ENCODE results near the gene CTSZ. TPM values are rescaled to one million over a fixed set of nuclear protein-coding genes. Genes with fewer than 3 reads are reported as not detected.

Gene CTSZ
- total RNA-seq, 1 donor from 2014 or later, result 61.4 TPM

DNA sequence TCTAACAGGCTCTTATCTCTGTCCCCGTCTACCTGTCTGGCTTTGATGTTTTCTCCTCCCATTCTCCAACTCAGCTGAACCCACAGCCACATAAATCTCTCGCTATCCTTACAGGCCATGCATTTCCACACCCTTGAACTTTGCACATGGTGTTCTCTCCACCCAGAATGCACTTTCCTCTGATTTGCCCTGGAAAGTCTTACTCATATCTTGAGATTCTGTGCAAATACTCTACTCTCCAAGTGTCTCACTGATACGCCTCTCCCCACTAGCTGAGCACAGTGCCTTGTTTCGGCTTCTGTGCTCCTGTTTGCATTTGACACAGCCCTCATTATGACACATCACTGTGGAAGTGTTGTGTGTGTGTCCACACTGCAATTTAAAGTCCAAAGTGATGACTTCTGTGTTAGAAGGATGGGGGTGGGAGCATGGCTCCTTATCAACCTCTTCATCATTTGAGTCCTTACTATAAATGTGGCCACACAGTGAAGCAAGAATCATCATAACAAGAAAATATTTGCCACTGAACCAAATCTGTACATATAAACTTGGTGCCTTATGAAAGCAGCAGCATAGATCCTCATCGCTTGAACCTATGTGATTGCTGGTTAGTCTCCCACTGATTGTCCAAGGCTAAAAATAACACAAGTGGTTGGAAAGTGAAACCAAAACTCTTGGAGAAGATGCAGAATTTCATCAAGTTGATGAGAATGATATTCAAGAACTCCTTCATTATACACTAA, 41.1 kb upstream of the CTSZ start:
- H3K27ac Mint-ChIP-seq, result no peak overlapping the region
- no peaks in the 10 kb centered on the region for H3K9me3 Mint-ChIP-seq (ENCODE audit: low read depth)
- peaks cover 11% of the 10 kb centered on the region for H3K4me1 Mint-ChIP-seq (ENCODE audit: low read depth)
- H3K36me3 Mint-ChIP-seq (ENCODE audit: insufficient read depth), result no peaks in the 10 kb centered on the region
- no peak for DNase-seq (ENCODE audit: low spot score, unreplicated experiment)
- TF ChIP-seq, protein P1, sequence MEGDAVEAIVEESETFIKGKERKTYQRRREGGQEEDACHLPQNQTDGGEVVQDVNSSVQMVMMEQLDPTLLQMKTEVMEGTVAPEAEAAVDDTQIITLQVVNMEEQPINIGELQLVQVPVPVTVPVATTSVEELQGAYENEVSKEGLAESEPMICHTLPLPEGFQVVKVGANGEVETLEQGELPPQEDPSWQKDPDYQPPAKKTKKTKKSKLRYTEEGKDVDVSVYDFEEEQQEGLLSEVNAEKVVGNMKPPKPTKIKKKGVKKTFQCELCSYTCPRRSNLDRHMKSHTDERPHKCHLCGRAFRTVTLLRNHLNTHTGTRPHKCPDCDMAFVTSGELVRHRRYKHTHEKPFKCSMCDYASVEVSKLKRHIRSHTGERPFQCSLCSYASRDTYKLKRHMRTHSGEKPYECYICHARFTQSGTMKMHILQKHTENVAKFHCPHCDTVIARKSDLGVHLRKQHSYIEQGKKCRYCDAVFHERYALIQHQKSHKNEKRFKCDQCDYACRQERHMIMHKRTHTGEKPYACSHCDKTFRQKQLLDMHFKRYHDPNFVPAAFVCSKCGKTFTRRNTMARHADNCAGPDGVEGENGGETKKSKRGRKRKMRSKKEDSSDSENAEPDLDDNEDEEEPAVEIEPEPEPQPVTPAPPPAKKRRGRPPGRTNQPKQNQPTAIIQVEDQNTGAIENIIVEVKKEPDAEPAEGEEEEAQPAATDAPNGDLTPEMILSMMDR (IDR thresholded peaks at IDR 0.05; ENCODE audit: unreplicated experiment), result no peak
- no peak overlapping the region for H3K4me3 Mint-ChIP-seq (ENCODE audit: low read depth)
- peaks cover 7% of the 10 kb centered on the region for H3K27me3 Mint-ChIP-seq

DNA sequence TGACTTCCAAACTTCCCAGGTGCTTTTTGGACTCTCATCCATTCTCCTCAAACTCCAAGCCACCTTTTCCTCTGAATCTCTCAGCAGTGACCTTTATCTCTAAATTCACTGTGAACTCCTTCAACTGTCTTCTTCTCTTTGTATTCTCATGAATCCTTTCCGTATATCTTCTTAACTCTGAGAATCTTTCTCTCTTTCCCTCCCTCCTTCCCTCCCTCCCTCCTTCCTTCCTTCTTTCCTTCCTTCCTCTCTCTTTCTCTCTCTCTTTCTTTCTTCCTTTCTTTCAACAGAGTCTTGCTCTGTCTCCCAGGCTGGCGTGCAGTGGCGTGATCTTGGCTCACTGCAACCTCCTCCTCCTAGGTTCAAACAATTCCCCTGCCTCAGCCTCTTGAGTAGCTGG, 39.8 kb upstream of the CTSZ start:
- Mint-ChIP-seq H3K36me3 (ENCODE audit: insufficient read depth) (no peaks in the 10 kb centered on the region), H3K27ac (no peak overlapping the region), H3K9me3 (ENCODE audit: low read depth) (no peaks in the 10 kb centered on the region), H3K4me3 (ENCODE audit: low read depth) (no peak overlapping the region), H3K4me1 (ENCODE audit: low read depth) (peaks cover 8% of the 10 kb centered on the region), H3K27me3 (peaks cover 7% of the 10 kb centered on the region)
- TF ChIP-seq, protein P1 (IDR thresholded peaks at IDR 0.05; ENCODE audit: unreplicated experiment), result no peak
- no peak for DNase-seq (ENCODE audit: low spot score, unreplicated experiment)

DNA sequence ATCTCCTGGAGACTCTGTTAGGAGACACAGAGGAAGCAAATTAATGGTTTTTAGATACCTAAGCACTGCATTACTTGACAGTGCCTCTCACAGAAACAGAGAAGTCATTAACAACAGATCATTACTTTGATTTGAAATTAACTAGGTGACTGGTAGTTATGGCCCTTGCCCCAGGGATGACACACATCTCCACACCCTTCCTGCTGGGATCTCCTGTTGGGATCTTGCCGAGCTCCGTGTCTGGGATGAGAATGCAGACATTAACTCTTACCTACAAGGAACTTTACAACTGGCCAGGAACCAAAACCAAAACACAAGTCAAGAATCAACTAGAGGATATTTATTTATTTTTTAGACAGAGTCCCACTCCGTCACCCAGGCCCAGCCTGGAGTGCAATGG, 37.7 kb upstream of the CTSZ start:
- Mint-ChIP-seq H3K9me3 (ENCODE audit: low read depth) (no peaks in the 10 kb centered on the region), H3K36me3 (ENCODE audit: insufficient read depth) (peaks cover 3% of the 10 kb centered on the region), H3K27ac (no peak overlapping the region), H3K27me3 (peaks cover 7% of the 10 kb centered on the region), H3K4me3 (ENCODE audit: low read depth) (no peak overlapping the region), H3K4me1 (ENCODE audit: low read depth) (peaks cover 15% of the 10 kb centered on the region)
- no peak for DNase-seq (ENCODE audit: low spot score, unreplicated experiment)
- TF ChIP-seq, protein P1 (IDR thresholded peaks at IDR 0.05; ENCODE audit: unreplicated experiment), result no peak

DNA sequence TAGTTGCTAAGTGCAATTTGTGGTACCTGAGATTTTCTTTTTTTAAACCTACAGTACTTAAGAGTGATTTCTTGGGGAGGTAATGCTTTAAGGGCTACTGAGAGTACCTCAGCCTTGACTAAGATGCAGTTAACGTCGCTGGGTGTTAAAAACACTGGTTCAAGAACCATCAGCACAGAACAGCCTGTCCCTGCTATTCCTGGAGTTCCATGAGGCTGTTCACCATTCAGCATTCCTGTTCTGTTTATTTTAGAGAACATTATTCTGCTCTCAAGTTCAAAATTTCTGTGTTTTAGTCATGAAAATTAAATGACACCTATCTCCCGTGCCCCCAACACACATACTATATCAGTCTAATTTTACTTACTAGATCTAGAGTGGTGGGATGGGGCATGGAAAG, 37.2 kb upstream of the CTSZ start:
- H3K27ac Mint-ChIP-seq, result no peak overlapping the region
- peaks cover 16% of the 10 kb centered on the region for H3K4me1 Mint-ChIP-seq (ENCODE audit: low read depth)
- TF ChIP-seq, protein P1 (IDR thresholded peaks at IDR 0.05; ENCODE audit: unreplicated experiment), result no peak
- H3K9me3 Mint-ChIP-seq (ENCODE audit: low read depth), result no peaks in the 10 kb centered on the region
- DNase-seq (ENCODE audit: low spot score, unreplicated experiment), result no peak
- peaks cover 7% of the 10 kb centered on the region for H3K27me3 Mint-ChIP-seq
- peaks cover 3% of the 10 kb centered on the region for H3K36me3 Mint-ChIP-seq (ENCODE audit: insufficient read depth)
- no peak overlapping the region for H3K4me3 Mint-ChIP-seq (ENCODE audit: low read depth)

DNA sequence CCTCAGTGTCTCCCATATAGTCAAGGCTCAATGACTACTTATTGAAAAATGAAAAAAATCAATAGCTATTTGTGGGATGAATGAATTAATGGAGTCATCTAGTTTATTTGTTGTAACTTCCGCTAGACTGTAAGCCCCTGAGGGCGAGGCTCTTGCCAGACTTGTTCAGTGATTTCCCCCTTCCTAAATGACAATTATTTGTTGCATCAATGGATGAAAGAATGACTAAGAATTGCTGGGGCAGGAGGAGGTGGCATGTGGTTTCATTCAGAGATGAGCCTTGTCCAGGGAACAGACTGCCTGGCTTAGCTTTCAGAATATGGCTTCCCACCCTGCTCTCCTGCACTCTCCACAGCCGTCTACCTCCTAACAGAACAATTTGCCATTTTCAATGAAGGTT, 36.6 kb upstream of the CTSZ start:
- H3K27me3 Mint-ChIP-seq, result peaks cover 7% of the 10 kb centered on the region
- TF ChIP-seq, protein P1 (IDR thresholded peaks at IDR 0.05; ENCODE audit: unreplicated experiment), result no peak
- H3K4me3 Mint-ChIP-seq (ENCODE audit: low read depth), result peak overlapping the region; percentile 61
- H3K4me1 Mint-ChIP-seq (ENCODE audit: low read depth), result peaks cover 16% of the 10 kb centered on the region
- H3K27ac Mint-ChIP-seq, result no peak overlapping the region
- no peaks in the 10 kb centered on the region for H3K9me3 Mint-ChIP-seq (ENCODE audit: low read depth)
- no peak for DNase-seq (ENCODE audit: low spot score, unreplicated experiment)
- H3K36me3 Mint-ChIP-seq (ENCODE audit: insufficient read depth), result peaks cover 3% of the 10 kb centered on the region
